Measurements from ENCODE around the gene ATP6V0B.

ATP6V0B gene

DNA sequence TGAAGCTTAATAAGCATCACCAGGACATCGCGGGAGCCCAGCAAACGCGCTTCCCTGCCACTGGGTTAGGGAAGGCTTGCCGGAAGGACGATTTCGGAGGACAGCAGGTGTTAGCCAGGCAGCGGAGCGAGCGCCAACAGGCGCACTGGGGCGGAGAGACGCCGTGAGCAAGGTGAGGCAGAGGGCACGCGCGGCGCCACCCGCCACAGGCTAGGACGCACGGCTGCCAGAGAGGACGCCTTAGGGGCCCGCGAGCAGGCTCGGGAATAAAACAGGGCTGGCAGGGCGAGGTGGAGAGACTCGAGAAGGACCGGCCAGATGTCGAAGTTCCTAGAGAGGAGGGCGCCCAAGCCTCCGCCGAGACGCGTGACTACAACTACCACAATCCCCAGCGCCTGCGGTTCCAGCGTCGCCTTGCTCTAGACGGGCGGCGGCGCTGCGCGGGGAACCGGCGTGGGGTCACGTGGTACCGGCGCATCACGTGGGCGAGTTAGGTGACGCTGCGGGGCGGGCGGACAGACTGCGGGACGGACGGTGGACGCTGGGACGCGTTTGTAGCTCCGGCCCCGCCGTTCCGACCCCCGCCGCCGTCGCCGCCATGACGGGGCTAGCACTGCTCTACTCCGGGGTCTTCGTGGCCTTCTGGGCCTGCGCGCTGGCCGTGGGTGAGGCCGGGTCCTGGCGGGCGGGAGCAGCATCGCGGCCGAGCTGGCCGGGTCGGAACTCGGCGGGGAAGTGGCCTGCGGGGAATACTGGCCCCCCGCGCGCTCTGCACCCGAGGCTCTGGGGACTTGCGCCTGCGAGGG lies at the start of gene ATP6V0B:
TSS of gene ATP6V0B (plus strand) at position 518 of the 806 bp plus-strand sequence. CDS start at position 599, 81 bp downstream.
- DNase-seq: peak; percentile 92

DNA sequence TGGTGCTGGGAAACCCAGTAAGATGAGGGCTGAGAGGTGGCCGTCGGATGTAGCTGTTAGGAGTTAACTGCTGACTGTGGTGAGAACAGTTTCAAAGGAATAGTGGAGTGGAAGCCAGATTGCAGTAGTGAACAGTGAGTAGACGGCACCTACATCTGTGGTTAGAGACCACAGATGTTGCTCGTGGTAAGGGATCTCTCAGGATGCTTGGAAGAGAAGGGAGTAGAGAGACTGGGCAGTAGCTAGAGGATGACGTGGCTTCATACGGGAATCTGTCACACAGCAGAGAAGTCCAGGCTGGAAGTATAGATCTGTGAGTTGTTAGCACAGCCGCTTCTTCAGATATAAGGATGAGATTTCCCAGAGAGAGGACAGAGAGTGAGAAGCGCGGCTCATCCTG lies 48.9 kb upstream of the ATP6V0B start:
- DNase-seq: no peak

- no peak for DNase-seq
Observed at GRCh38 chr1:43930168-43930948, 44.4 kb upstream of the ATP6V0B start.

- no peak for DNase-seq
Observed at GRCh38 chr1:43930949-43931275, 43.8 kb upstream of the ATP6V0B start.

DNA sequence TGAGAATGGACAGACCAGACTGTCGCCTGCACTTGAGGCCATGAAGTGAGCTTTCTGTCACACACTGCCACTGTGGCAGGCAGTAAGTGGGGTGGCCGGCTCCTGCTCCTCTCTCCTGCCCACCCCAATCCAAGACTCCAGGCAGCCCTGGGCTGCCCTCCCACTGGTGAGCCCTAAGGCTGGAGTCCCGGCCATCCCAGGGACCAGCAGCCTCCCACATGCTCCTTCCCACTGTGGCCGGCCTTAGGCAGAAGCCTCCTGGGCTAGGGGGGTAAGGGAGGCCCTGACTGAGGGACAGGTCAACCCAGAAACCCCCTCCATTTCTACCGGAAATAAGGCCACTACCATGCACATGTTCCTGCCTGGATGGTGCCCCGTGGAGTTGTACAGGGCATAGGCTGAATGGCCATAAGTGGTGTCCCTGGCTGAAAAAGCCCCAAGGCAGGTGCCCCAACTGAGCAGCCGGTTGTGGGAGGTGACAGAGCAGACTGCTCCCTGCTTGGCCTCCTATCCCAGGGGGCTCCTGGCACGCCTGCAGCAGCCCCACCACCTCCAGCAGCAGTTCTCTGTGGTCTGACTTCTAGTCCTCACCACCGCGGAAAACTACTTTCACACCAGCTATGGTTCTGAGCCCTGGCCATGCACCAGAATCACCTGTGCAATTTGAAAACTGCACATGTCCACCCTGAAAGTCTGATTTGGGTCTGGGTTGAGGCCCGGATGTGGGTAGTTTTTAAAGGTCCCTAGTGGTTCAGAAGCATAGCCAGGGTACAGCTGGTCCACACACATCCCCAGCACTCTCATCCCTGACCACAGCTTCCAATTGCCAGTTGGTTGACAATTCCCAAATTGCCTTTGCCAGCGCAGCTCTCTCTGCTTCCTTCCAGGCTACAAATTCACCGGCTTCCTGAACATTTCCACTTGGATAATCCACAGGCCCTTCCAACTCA lies 42.8 kb upstream of the ATP6V0B start:
- DNase-seq: no peak

DNA sequence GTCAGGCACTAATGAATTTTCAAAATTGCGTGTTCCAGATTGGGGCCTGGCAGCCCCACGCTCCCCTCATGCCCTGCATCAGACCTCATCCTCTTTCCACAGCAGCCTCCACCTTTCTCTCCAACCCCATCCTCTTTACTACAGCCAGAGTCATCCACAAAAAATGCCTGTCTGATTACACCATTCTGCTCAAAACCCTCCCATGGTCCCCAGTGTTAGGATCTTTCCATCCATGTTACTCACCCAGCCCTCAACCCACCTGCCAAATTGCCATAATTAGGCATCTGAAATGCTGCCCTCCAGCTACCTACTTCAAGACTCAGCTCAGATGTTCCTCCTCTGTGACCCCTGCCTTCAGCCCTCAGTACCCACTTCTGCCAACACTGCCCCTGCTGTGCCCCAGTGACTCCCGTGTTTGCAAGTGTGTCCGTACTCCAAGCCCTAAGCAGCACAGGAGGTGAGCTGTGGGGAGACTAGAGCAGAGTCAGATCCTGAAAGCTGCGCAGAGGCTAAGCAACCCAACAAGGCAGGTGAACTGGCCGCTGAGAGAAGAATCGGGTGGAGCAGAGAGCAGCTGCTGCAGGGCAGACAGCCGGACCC lies 41.9 kb upstream of the ATP6V0B start:
- no peak for DNase-seq

GRCh38 chr1:43933386-43934100 lies 41.2 kb upstream of the ATP6V0B start, which contains the start of gene ARTN:
Gene ARTN, plus strand, starts transcription at chr1:43933801. Its CDS starts 1,856 bp downstream, at chr1:43935657.
- DNase-seq: no peak

DNA sequence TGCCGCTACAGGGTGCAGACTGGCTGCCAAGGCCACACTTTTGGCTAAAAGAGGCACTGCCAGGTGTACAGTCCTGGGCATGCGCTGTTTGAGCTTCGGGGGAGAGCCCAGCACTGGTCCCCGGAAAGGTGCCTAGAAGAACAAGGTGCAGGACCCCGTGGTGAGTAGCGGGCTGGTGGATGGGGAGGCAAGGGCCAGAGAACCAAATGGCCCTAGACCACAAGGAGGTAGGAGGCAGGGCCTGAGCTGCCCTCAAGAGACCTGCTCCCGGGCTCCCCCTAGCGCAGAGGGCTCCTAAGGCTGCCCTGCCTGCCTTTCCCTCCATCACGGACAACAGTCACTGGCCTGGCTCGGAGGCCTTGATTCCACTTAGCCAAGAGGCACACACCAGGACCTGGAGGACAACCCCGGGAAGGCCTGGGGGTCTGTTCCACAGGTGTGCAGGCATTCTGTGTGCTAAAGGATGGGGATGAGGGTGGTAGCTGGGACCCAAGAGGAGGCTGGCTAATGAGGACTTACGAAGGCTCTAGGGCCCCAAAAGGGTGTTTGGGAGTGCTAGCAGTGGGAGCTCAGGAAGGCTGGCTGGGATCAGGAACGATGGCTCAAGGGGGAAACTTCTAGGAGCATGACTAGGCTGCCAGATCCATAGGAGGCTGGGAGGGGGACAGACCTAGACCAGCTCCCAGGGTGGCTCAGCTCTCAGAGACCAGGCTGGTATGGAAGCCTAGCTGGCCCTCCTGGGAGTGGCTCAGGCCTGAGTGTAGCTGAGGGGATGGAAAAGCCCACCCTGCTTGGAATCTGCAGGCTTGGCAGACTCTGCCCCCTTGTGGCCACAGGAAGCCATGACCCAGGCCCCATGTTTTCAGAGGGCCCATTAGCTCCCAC lies 40.4 kb upstream of the ATP6V0B start:
- DNase-seq: peak; percentile 37

- no peak for DNase-seq
Observed at GRCh38 chr1:43934986-43935324, 39.8 kb upstream of the ATP6V0B start.

DNA sequence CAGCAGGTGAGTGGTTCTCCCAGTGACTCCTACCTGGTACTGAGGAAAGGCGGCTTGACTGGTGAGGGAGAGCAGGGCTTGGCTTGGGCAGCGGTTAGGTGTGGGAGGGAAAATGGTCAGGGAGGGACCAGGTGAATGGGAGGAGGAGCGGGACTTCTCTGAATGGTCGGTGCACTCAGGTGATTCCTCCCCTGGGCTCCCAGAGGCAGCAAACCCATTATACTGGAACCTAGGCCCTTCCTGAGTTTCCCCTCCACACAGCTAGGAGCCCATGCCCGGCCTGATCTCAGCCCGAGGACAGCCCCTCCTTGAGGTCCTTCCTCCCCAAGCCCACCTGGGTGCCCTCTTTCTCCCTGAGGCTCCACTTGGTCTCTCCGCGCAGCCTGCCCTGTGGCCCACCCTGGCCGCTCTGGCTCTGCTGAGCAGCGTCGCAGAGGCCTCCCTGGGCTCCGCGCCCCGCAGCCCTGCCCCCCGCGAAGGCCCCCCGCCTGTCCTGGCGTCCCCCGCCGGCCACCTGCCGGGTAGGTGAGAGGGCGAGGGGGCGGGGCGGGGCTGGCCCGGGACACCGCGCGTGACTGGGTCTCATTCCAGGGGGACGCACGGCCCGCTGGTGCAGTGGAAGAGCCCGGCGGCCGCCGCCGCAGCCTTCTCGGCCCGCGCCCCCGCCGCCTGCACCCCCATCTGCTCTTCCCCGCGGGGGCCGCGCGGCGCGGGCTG lies 38.9 kb upstream of the ATP6V0B start:
- DNase-seq: no peak

DNA sequence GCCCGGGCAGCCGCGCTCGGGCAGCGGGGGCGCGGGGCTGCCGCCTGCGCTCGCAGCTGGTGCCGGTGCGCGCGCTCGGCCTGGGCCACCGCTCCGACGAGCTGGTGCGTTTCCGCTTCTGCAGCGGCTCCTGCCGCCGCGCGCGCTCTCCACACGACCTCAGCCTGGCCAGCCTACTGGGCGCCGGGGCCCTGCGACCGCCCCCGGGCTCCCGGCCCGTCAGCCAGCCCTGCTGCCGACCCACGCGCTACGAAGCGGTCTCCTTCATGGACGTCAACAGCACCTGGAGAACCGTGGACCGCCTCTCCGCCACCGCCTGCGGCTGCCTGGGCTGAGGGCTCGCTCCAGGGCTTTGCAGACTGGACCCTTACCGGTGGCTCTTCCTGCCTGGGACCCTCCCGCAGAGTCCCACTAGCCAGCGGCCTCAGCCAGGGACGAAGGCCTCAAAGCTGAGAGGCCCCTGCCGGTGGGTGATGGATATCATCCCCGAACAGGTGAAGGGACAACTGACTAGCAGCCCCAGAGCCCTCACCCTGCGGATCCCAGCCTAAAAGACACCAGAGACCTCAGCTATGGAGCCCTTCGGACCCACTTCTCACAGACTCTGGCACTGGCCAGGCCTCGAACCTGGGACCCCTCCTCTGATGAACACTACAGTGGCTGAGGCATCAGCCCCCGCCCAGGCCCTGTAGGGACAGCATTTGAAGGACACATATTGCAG lies 38.2 kb upstream of the ATP6V0B start:
- DNase-seq: no peak

DNA sequence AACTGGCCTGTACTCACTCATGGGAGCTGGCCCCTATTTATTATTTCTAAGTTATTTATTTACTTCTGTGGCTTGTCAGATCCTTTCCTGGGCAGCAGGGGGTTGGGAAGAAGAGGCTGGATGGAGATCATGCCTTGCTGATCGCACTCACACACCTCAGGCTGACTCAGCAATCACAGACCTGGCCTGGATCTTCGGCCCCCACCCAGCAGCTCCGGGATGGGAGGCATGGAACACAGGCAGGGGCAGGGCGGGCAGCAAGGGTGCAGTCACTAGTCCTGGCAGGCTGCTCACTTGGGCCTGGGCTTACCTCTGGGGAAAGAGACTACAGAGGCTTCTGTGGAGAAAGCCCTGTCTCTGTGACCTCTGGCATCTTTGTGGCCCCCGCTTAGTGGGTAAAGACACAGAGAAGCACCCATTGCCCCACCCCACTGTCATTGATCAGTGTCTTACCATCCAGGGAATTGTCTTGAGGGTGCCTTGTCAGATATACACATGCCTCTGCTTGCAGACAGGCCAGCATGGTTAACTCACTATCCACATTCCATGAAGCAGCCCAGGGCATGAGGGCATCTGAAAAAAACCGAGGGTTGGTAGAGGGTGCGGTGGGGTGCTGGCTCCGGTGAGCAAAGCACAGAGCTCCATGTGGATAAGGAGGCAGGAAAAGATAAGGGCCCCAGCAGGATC lies 37.4 kb upstream of the ATP6V0B start:
- DNase-seq: no peak

DNA sequence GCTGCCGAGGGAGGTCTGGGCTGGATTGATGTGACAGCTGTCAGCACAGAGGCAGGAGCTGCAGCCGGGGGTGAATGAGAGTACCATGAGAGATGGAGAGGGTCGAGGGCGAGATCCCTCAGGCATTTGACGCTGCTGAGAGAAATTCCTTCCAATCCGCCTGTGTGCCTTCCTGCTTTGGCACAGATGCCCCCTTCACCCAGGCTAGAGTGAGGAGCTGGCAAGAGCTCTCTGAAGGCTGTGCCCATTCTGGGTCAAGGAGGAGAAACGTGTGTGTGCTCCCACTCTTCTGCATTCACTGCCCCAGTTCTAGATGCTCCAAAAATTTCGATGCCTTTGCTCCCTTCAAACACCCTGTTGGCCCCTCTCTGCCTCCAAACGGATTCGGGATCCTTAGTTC lies 36.4 kb upstream of the ATP6V0B start:
- no peak for DNase-seq

DNA sequence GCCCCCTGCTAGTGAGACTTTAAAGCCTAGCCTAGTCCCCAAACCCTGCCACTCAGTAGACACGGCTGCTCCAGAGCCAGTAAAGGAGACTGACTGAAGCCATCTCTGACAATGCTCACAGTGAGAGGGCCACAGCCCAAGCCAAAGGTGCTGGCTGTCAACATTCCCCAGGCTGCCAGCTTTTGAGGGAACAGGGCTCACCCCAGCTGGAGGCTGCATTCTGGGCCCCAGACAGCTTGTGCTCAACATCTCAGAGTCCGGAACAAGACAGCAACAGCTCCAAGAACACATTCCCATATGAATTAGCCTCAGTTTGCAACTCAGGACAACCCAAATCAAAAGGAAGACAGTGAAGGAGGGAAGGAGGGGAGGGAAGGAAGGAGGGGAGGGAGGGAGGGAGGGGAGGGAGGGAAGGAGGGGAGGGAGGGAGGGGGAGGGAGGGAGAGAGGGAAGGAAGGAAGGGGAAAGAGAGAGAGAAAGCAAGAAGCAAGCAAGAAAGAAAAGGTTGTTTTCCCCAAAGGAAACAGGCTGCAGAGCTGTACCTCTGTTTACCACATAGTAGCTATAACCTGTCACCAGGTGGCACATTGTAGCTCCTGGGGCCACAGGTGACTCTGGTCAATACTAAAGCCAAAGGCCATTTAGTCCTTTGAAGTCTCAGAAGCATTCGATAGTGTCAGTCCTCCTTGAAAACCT lies 35.7 kb upstream of the ATP6V0B start:
- no peak for DNase-seq

DNA sequence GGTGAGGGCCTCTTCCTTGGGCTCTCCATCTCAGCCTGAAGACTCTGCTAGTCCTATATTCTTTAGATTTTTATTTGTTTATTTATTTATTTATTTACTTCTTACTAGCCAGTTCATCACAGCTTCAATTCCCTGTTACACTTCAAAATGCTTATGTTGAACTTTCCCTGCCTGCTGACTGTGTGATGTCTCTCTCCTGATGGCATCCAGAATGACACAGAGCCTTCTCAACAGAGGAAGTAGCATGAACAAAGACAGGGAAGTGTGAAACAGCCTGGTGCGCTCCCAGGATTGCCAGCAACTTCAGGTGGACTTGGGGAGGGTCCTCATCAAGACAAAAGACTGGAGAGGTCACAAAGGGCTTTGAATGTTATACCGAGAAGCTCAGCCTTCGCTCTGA lies 32.3 kb upstream of the ATP6V0B start:
- DNase-seq: no peak

- DNase-seq: no peak
Observed at GRCh38 chr1:43944860-43945259, 29.9 kb upstream of the ATP6V0B start.

- DNase-seq: no peak
Observed at GRCh38 chr1:43945674-43946235, 29.0 kb upstream of the ATP6V0B start.
